NCI-H82 (cell line): ENCODE data around the gene DLX3.

Experiments
- DNase-seq: peaks from one replicate; lab custom pipeline; 2025; lab: John Stamatoyannopoulos, UW

Gene DLX3

GRCh38 chr17:49957350-49957749 lies 37.7 kb downstream of the DLX3 start:
- DNase-seq: no peak

- DNase-seq: peak; percentile 49
Observed at GRCh38 chr17:49956780-49957179, 38.2 kb downstream of the DLX3 start.

- no peak for DNase-seq
Observed at GRCh38 chr17:49955157-49955556, 39.9 kb downstream of the DLX3 start.

- DNase-seq: no peak
Observed at GRCh38 chr17:49952912-49953497, 42.0 kb downstream of the DLX3 start.

GRCh38 chr17:49952209-49952911 lies 42.7 kb downstream of the DLX3 start:
- DNase-seq: peak; percentile 94

GRCh38 chr17:49951362-49952082 lies 43.5 kb downstream of the DLX3 start:
- no peak for DNase-seq

GRCh38 chr17:49949634-49950033 lies 45.4 kb downstream of the DLX3 start:
- no peak for DNase-seq

- DNase-seq: no peak
Observed at GRCh38 chr17:49946964-49947584, 48.0 kb downstream of the DLX3 start.

GRCh38 chr17:49946208-49946607 lies 48.8 kb downstream of the DLX3 start:
- no peak for DNase-seq

GRCh38 chr17:49944273-49944870 lies 50.7 kb downstream of the DLX3 start:
- DNase-seq: no peak

GRCh38 chr17:49942947-49943346 lies 52.1 kb downstream of the DLX3 start:
- no peak for DNase-seq

- no peak for DNase-seq
Observed at GRCh38 chr17:49941427-49941826, 53.6 kb downstream of the DLX3 start.
